Measurements from ENCODE around the gene SET. TPM values are rescaled to one million over a fixed set of nuclear protein-coding genes. Genes with fewer than 3 reads are reported as not detected.

SET gene
- total RNA-seq, 1 experiment from 2014 or later: 1,009 TPM

DNA sequence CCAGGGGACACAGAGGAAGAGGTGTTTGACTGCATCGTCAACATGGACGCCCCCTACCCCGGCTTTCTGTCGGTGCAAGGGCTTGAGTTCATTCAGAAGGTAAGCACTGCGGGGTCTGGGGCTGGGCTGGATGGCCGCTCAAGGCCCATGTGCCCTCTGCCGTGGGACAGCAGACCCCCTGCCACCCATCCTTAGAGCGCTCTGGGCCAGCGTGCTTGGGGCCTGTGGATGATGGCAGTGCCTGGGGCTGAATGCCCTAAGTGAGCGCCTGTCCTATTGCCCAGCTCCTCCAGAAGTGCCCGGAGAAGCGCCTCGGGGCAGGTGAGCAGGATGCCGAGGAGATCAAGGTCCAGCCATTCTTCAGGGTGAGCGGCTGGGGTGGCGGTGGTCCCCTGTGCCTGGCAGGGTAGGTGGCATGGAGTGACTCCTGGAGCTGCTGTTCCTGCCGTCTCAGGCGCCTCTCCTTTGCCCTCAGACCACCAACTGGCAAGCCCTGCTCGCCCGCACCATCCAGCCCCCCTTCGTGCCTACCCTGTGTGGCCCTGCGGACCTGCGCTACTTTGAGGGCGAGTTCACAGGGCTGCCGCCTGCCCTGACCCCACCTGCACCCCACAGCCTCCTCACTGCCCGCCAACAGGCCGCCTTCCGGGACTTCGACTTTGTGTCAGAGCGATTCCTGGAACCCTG is 31.0 kb downstream of the SET start:
- H3K9me3 ChIP-seq (ENCODE audit: low read depth, low read length, poor library complexity, severe bottlenecking): no peaks in the 10 kb centered on the region
- intact Hi-C loops (cut with micrococcal nuclease; ENCODE audit: unreplicated experiment): no loop called here

GRCh38 chr9:128720841-128721486 is 31.9 kb downstream of the SET start:
- TSS peak; percentile 56 for BruUV-seq (replicated peaks)
- CTCF ChIA-PET: no interaction called here
- peaks cover 15% of the 10 kb centered on the region for H3K4me1 ChIP-seq (ENCODE audit: insufficient read depth, low read length, poor library complexity, severe bottlenecking)
- TF ChIP-seq, protein P1, sequence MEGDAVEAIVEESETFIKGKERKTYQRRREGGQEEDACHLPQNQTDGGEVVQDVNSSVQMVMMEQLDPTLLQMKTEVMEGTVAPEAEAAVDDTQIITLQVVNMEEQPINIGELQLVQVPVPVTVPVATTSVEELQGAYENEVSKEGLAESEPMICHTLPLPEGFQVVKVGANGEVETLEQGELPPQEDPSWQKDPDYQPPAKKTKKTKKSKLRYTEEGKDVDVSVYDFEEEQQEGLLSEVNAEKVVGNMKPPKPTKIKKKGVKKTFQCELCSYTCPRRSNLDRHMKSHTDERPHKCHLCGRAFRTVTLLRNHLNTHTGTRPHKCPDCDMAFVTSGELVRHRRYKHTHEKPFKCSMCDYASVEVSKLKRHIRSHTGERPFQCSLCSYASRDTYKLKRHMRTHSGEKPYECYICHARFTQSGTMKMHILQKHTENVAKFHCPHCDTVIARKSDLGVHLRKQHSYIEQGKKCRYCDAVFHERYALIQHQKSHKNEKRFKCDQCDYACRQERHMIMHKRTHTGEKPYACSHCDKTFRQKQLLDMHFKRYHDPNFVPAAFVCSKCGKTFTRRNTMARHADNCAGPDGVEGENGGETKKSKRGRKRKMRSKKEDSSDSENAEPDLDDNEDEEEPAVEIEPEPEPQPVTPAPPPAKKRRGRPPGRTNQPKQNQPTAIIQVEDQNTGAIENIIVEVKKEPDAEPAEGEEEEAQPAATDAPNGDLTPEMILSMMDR (conservative IDR thresholded peaks at IDR 0.05; ENCODE audit: low read depth, low read length): no peak
- TF ChIP-seq EZH2 (IDR thresholded peaks at IDR 0.05; ENCODE audit: borderline replicate concordance, low read depth, low read length, poor library complexity, severe bottlenecking): no peak
- no peaks in the 10 kb centered on the region for H3K9me3 ChIP-seq (ENCODE audit: low read depth, low read length, poor library complexity, severe bottlenecking)
- intact Hi-C loops (cut with micrococcal nuclease; ENCODE audit: unreplicated experiment): no loop called here
- H3K4me3 ChIP-seq (ENCODE audit: low read depth, low read length, poor library complexity, severe bottlenecking): no peak overlapping the region
- no peaks in the 10 kb centered on the region for H3K27me3 ChIP-seq (replicated peaks; ENCODE audit: insufficient read depth, low read depth, low read length, poor library complexity)
- H3K36me3 ChIP-seq (ENCODE audit: insufficient read depth, low read length, poor library complexity, severe bottlenecking): peaks cover 6% of the 10 kb centered on the region
- DNase-seq (ENCODE audit: low spot score): no peak
- no peak overlapping the region for H3K27ac ChIP-seq (ENCODE audit: low read depth, low read length, poor library complexity, severe bottlenecking)
- POLR2A ChIA-PET (ENCODE audit: low non-redundant PET): no interaction called here

More for the DNA sequence above, 31.0 kb downstream of the SET start:
- Histone ChIP-seq H3K27ac (ENCODE audit: low read depth, low read length, poor library complexity, severe bottlenecking) (no peak overlapping the region), H3K4me1 (ENCODE audit: insufficient read depth, low read length, poor library complexity, severe bottlenecking) (peaks cover 8% of the 10 kb centered on the region), H3K27me3 (replicated peaks; ENCODE audit: insufficient read depth, low read depth, low read length, poor library complexity) (no peaks in the 10 kb centered on the region), H3K36me3 (ENCODE audit: insufficient read depth, low read length, poor library complexity, severe bottlenecking) (peaks cover 6% of the 10 kb centered on the region), H3K4me3 (ENCODE audit: low read depth, low read length, poor library complexity, severe bottlenecking) (no peak overlapping the region)
- no peak for DNase-seq (ENCODE audit: low spot score)
- TF ChIP-seq, protein P1 (conservative IDR thresholded peaks at IDR 0.05; ENCODE audit: low read depth, low read length): no peak
- no peak for TF ChIP-seq EZH2 (IDR thresholded peaks at IDR 0.05; ENCODE audit: borderline replicate concordance, low read depth, low read length, poor library complexity, severe bottlenecking)
- BruUV-seq (replicated peaks): no TSS peak
- POLR2A ChIA-PET (ENCODE audit: low non-redundant PET): no interaction called here
- CTCF ChIA-PET: no interaction called here

- Histone ChIP-seq H3K27ac (ENCODE audit: low read depth, low read length, poor library complexity, severe bottlenecking) (no peak overlapping the region), H3K36me3 (ENCODE audit: insufficient read depth, low read length, poor library complexity, severe bottlenecking) (peaks cover 6% of the 10 kb centered on the region), H3K27me3 (replicated peaks; ENCODE audit: insufficient read depth, low read depth, low read length, poor library complexity) (no peaks in the 10 kb centered on the region), H3K4me1 (ENCODE audit: insufficient read depth, low read length, poor library complexity, severe bottlenecking) (peaks cover 19% of the 10 kb centered on the region), H3K4me3 (ENCODE audit: low read depth, low read length, poor library complexity, severe bottlenecking) (no peak overlapping the region), H3K9me3 (ENCODE audit: low read depth, low read length, poor library complexity, severe bottlenecking) (no peaks in the 10 kb centered on the region)
- CTCF ChIA-PET: no interaction called here
- no TSS peak for BruUV-seq (replicated peaks)
- TF ChIP-seq, protein P1 (conservative IDR thresholded peaks at IDR 0.05; ENCODE audit: low read depth, low read length): no peak
- no peak for TF ChIP-seq EZH2 (IDR thresholded peaks at IDR 0.05; ENCODE audit: borderline replicate concordance, low read depth, low read length, poor library complexity, severe bottlenecking)
- intact Hi-C loops (cut with micrococcal nuclease; ENCODE audit: unreplicated experiment): no loop called here
- POLR2A ChIA-PET (ENCODE audit: low non-redundant PET): no interaction called here
- DNase-seq (ENCODE audit: low spot score): no peak
These were observed 32.5 kb downstream of the SET start for GRCh38 chr9:128721487-128722010.

All from A673 (cell line).